Ovary (tissue), 9 donors: Measurements from ENCODE around the gene ADK. TPM values are rescaled to one million over a fixed set of nuclear protein-coding genes. Genes with fewer than 3 reads are reported as not detected.

Experiments used
- DNase-seq, 5 donors: peaks; one replicate each; pipeline ENCODE4 v3.0.0-alpha.2; 2019 to 2020
- H3K27ac ChIP-seq, 2 donors: fragments of 200-600 bp; one replicate each; pipeline versions ENCODE4 v1.5.1 to v1.8.0; 2019 to 2022
- H3K27me3 ChIP-seq: fragments of 200-600 bp; one replicate; pipeline ENCODE4 v1.8.0; 2022
- H3K36me3 ChIP-seq: fragments of 200-600 bp; sonication (generic); one replicate; pipeline ENCODE4 v1.5.1; 2019
- H3K4me1 ChIP-seq: one replicate; pipeline ENCODE4 v1.8.1; 2013; ENCODE audit warnings: mild to moderate bottlenecking, moderate library complexity; ENCODE audit not compliant: insufficient read depth
- H3K4me3 ChIP-seq: fragments of 200-600 bp; sonication (generic); one replicate; pipeline ENCODE4 v1.5.1; 2017
- H3K9me3 ChIP-seq, 2 donors: fragments of 200-600 bp in 1 of 2; sonication (generic) in 1 of 2; one replicate each; pipeline versions ENCODE4 v1.5.1 to v1.8.1; 2013 to 2019; ENCODE audit warnings: mild to moderate bottlenecking in 1 of 2, moderate library complexity in 1 of 2
- EP300 ChIP-seq: sonication (generic); formaldehyde crosslinking; IDR thresholded peaks from one replicate; pipeline ENCODE4 v1.6.1; 2017; ENCODE audit warnings: antibody characterized with exemption
- POLR2A ChIP-seq: fragments of 450-650 bp; IDR thresholded peaks from one replicate; pipeline ENCODE4 v1.6.1; 2017; ENCODE audit warnings: antibody characterized with exemption, mild to moderate bottlenecking, moderate library complexity
- WGBS, 3 donors: extraction: QIAGEN DNeasy Blood & Tissue Kit in 1 of 3; methylation state at CpG; one replicate each; pipeline versions ENCODE4 v1.1.5 to v1.1.7; 2013 to 2017; 5-methylcytosine and 5-hydroxymethylcytosine counted together
- intact Hi-C, 4 donors: fragments of 100-400 bp; cut with DNase I; formaldehyde crosslinking; loops; one replicate each; pipeline versions ENCODE4 v1.11.0 to v1.15.1; 2022 to 2023
- polyA plus RNA-seq, 2 donors: library from polyadenylated mRNA; stranded (reverse); fragments of 200-250 nt in 1 of 2; fragments of 350-450 nt in 1 of 2; fragmentation: Illumina TruSeq in 1 of 2; extraction: RNeasy Lipid Tissue Mini Kit (QIAGEN cat#74804) in 1 of 2; gene quantifications; one replicate each; pipeline ENCODE4 v1.2.3, GENCODE V29; 2013 to 2014
- total RNA-seq, 7 donors: library from RNA; depleted of rRNA in 2 of 7; stranded (reverse); fragments of >200 nt in 2 of 7; fragmentation: NEBNext Ultra II Directional in 3 of 7; extraction: Animal tissue kit (Norgen Biotek cat#: 25700) in 3 of 7; gene quantifications; one replicate each; pipeline versions ENCODE4 v1.1.0 to v1.2.4, GENCODE V29; 2016 to 2023
- TF ChIP-seq, protein P1 (sequence below), 3 donors: fragments of 450-650 bp in 2 of 3; fragments of 200-600 bp in 1 of 3; IDR thresholded peaks; one replicate each; pipeline versions ENCODE4 v1.5.1 to v1.8.0; 2016 to 2022; ENCODE audit warnings: antibody characterized with exemption in 3 of 3, mild to moderate bottlenecking in 1 of 3
- donor health status: DM: no; HTN: no; CAD: no; lungs with moderate emphysema.
- donor health status: DM: no; HTN: no; CAD: no.
- donor health status: Bipolar disorder and iron deficiency.
- donor health status: DM: yes; HTN: yes; CAD: no.
- donor health status: DM: no; HTN: no; CAD: no.
- donor health status: DM: yes; HTN: yes; CAD: no.

Gene ADK
- total and polyA plus RNA-seq, 9 donors: 9.4 to 20.4 (median 12.2) TPM

GRCh38 chr10:74249865-74250264 lies 98.8 kb downstream of the ADK start:
- WGBS, 3 donors: 98 to 99% (median 98%) methylated on average over 1 of the region's 1 CpG
- no peak for DNase-seq
- no peak overlapping the region for H3K4me3 ChIP-seq
- intact Hi-C loops: loop anchor here in 3 of 4 donors (5.0 to 10.0 kb wide), 3 partner anchors 985 to 1112 kb away; partner anchors contain the start of gene COMTD1 (in 3 of the 3)
- no peaks in the 10 kb centered on the region for H3K36me3 ChIP-seq
- H3K27ac ChIP-seq: no peak overlapping the region
- no peaks in the 10 kb centered on the region for H3K4me1 ChIP-seq
- no peaks in the 10 kb centered on the region for H3K27me3 ChIP-seq
- TF ChIP-seq, protein P1, sequence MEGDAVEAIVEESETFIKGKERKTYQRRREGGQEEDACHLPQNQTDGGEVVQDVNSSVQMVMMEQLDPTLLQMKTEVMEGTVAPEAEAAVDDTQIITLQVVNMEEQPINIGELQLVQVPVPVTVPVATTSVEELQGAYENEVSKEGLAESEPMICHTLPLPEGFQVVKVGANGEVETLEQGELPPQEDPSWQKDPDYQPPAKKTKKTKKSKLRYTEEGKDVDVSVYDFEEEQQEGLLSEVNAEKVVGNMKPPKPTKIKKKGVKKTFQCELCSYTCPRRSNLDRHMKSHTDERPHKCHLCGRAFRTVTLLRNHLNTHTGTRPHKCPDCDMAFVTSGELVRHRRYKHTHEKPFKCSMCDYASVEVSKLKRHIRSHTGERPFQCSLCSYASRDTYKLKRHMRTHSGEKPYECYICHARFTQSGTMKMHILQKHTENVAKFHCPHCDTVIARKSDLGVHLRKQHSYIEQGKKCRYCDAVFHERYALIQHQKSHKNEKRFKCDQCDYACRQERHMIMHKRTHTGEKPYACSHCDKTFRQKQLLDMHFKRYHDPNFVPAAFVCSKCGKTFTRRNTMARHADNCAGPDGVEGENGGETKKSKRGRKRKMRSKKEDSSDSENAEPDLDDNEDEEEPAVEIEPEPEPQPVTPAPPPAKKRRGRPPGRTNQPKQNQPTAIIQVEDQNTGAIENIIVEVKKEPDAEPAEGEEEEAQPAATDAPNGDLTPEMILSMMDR (IDR thresholded peaks at IDR 0.05): no peak
- TF ChIP-seq EP300: no peak
- TF ChIP-seq POLR2A: no peak
- no peaks in the 10 kb centered on the region for H3K9me3 ChIP-seq

DNA sequence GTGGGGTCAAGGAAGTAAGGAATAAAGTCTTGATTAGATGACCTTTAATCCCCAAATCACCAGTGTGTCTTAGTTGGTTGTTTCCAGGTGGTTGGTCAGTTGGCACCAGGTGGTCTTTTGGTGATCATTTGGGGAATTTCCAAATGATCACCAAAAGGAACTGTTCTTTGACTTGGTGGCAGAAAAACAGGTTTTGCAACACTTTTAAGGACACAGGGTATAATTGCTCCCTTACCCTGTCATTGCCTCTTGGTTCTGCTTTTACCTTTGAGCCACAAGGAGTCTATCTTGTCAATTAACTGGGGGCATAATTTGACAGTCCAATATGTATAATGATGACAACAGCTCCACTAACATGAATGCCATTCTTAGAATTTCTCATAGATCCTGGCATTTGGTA lies 104.2 kb downstream of the ADK start:
- no peak for TF ChIP-seq EP300
- no peak for TF ChIP-seq POLR2A
- TF ChIP-seq, protein P1 (IDR thresholded peaks at IDR 0.05): no peak

GRCh38 chr10:74255888-74256357 lies 104.9 kb downstream of the ADK start:
- Histone ChIP-seq H3K4me1 (no peaks in the 10 kb centered on the region), H3K27ac (no peak overlapping the region), H3K36me3 (no peaks in the 10 kb centered on the region), H3K4me3 (no peak overlapping the region), H3K27me3 (no peaks in the 10 kb centered on the region), H3K9me3 (no peaks in the 10 kb centered on the region)
- 92 to 96% (median 93%) methylated on average over 4 of the region's 4 CpGs for WGBS, 3 donors
- TF ChIP-seq EP300 (no peak), POLR2A (no peak)
- TF ChIP-seq, protein P1 (IDR thresholded peaks at IDR 0.05): no peak
- intact Hi-C loops: no loop called here
- DNase-seq: no peak

More for the DNA sequence above, 104.2 kb downstream of the ADK start:
- DNase-seq: no peak
- Histone ChIP-seq H3K36me3 (no peaks in the 10 kb centered on the region), H3K4me3 (no peak overlapping the region), H3K4me1 (no peaks in the 10 kb centered on the region), H3K27ac (no peak overlapping the region), H3K27me3 (no peaks in the 10 kb centered on the region), H3K9me3 (no peaks in the 10 kb centered on the region)
- intact Hi-C loops: no loop called here

DNA sequence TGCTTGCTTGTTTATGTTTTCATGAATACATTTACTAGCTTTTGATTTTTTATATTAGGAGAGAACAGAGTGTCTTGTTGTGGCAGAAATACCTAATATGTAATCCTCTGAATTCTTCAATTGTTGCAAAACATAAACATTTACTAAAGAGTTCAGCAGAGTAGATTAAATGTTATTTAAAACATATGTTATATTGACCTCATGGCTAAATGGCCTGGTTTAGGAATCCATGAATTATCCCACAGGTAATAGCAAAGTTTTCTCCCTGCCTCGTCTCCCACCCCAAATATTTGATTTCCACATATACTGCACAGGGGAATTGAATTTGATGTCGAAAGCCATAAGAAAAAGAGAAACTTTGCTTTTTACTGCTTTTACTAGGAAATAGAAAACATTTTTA lies 111.8 kb downstream of the ADK start:
- intact Hi-C loops: loop anchor here in 1 of 4 donors (10.0 kb wide), 1 partner anchor 762 kb away; no protein-coding TSS in a partner anchor
- no peak overlapping the region for H3K27ac ChIP-seq
- no peak overlapping the region for H3K4me3 ChIP-seq
- no peaks in the 10 kb centered on the region for H3K27me3 ChIP-seq
- no peaks in the 10 kb centered on the region for H3K36me3 ChIP-seq
- WGBS, 3 donors: 82 to 90% (median 85%) methylated on average over 2 of the region's 2 CpGs
- H3K4me1 ChIP-seq: peaks cover 2% of the 10 kb centered on the region
- no peaks in the 10 kb centered on the region for H3K9me3 ChIP-seq
- no peak for DNase-seq
- TF ChIP-seq, protein P1 (IDR thresholded peaks at IDR 0.05): no peak
- TF ChIP-seq EP300 (no peak), POLR2A (no peak)
